ENCODE results near the gene PLAU.

GRCh38 chr10:73924935-73925334 is 14.0 kb downstream of the PLAU start:
- TF ChIP-seq CTCF (IDR thresholded peaks at IDR 0.05 in 4 of 5, conservative IDR thresholded peaks at IDR 0.05 in 1 of 5) (no peak), POLR2A (IDR thresholded peaks at IDR 0.05) (no peak)

Measured in gastrocnemius medialis (tissue), 4 donors.